ENCODE measurements around the gene SERPINE2. TPM values are rescaled to one million over a fixed set of nuclear protein-coding genes. Genes with fewer than 3 reads are reported as not detected.

SERPINE2 gene, protein sequence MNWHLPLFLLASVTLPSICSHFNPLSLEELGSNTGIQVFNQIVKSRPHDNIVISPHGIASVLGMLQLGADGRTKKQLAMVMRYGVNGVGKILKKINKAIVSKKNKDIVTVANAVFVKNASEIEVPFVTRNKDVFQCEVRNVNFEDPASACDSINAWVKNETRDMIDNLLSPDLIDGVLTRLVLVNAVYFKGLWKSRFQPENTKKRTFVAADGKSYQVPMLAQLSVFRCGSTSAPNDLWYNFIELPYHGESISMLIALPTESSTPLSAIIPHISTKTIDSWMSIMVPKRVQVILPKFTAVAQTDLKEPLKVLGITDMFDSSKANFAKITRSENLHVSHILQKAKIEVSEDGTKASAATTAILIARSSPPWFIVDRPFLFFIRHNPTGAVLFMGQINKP
- 100 to 1,000 TPM; 145 to 385 (median 169) TPM for total RNA-seq (2021; fragmentation: NEBNext Ultra II Directional; extraction: Animal tissue kit (Norgen Biotek cat#: 25700))
- long read RNA-seq, full-length matches to known transcripts: 561 of 630 reads
- long read RNA-seq, partial matches to known transcripts: 41 of 630 reads
- long read RNA-seq, other reads (novel, unspliced or antisense): 28 of 630 reads

GRCh38 chr2:224039080-224039769 lies at the start of gene SERPINE2:
Gene SERPINE2, minus strand, starts transcription at chr2:224039286. Its CDS starts 37,386 bp downstream, at chr2:224001900.
- DNase-seq: peak; percentile 39
- H3K27me3 Mint-ChIP-seq (ENCODE audit: insufficient read depth): peaks cover 2% of the 10 kb centered on the region
- H3K27ac Mint-ChIP-seq: peak within 1 kb of the TSS; percentile 44

GRCh38 chr2:224086226-224086914 lies 47.3 kb upstream of the SERPINE2 start:
- TF ChIP-seq, protein P1, sequence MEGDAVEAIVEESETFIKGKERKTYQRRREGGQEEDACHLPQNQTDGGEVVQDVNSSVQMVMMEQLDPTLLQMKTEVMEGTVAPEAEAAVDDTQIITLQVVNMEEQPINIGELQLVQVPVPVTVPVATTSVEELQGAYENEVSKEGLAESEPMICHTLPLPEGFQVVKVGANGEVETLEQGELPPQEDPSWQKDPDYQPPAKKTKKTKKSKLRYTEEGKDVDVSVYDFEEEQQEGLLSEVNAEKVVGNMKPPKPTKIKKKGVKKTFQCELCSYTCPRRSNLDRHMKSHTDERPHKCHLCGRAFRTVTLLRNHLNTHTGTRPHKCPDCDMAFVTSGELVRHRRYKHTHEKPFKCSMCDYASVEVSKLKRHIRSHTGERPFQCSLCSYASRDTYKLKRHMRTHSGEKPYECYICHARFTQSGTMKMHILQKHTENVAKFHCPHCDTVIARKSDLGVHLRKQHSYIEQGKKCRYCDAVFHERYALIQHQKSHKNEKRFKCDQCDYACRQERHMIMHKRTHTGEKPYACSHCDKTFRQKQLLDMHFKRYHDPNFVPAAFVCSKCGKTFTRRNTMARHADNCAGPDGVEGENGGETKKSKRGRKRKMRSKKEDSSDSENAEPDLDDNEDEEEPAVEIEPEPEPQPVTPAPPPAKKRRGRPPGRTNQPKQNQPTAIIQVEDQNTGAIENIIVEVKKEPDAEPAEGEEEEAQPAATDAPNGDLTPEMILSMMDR (IDR thresholded peaks at IDR 0.05): no peak
- peak; percentile 94 for DNase-seq
- H3K4me3 Mint-ChIP-seq: peak overlapping the region; percentile 38; the same call in 1 of the 2 replicates
- no peaks in the 10 kb centered on the region for H3K27me3 Mint-ChIP-seq (ENCODE audit: insufficient read depth)
- peaks cover 6% of the 10 kb centered on the region for H3K36me3 Mint-ChIP-seq (ENCODE audit: low read depth)
- peaks cover 6% of the 10 kb centered on the region for H3K4me1 Mint-ChIP-seq (ENCODE audit: low read depth)
- H3K9me3 Mint-ChIP-seq: peaks cover 4% of the 10 kb centered on the region; the same call in 1 of the 2 replicates
- H3K27ac Mint-ChIP-seq: peak overlapping the region; percentile 82

More at GRCh38 chr2:224039080-224039769, at the start of gene SERPINE2:
- H3K4me1 Mint-ChIP-seq (ENCODE audit: low read depth): peaks cover 36% of the 10 kb centered on the region
- no peaks in the 10 kb centered on the region for H3K36me3 Mint-ChIP-seq (ENCODE audit: low read depth)
- peak within 1 kb of the TSS; percentile 97 for H3K4me3 Mint-ChIP-seq
- H3K9me3 Mint-ChIP-seq: no peaks in the 10 kb centered on the region
- TF ChIP-seq, protein P1 (IDR thresholded peaks at IDR 0.05): peak; percentile 66

- TF ChIP-seq, protein P1 (IDR thresholded peaks at IDR 0.05): no peak
- H3K36me3 Mint-ChIP-seq (ENCODE audit: low read depth): peaks cover 6% of the 10 kb centered on the region
- H3K27me3 Mint-ChIP-seq (ENCODE audit: insufficient read depth): no peaks in the 10 kb centered on the region
- DNase-seq: no peak
- peaks cover 4% of the 10 kb centered on the region; the same call in 1 of the 2 replicates for H3K9me3 Mint-ChIP-seq
- peaks cover 6% of the 10 kb centered on the region for H3K4me1 Mint-ChIP-seq (ENCODE audit: low read depth)
- peak overlapping the region; percentile 38; the same call in 1 of the 2 replicates for H3K4me3 Mint-ChIP-seq
- peak overlapping the region; percentile 82 for H3K27ac Mint-ChIP-seq
Observed at GRCh38 chr2:224085811-224086210, 46.7 kb upstream of the SERPINE2 start.

GRCh38 chr2:224085246-224085645 lies 46.2 kb upstream of the SERPINE2 start:
- peaks cover 4% of the 10 kb centered on the region; the same call in 1 of the 2 replicates for H3K9me3 Mint-ChIP-seq
- TF ChIP-seq, protein P1 (IDR thresholded peaks at IDR 0.05): no peak
- peak overlapping the region; percentile 82 for H3K27ac Mint-ChIP-seq
- H3K4me1 Mint-ChIP-seq (ENCODE audit: low read depth): peaks cover 6% of the 10 kb centered on the region
- peak overlapping the region; percentile 38 for H3K4me3 Mint-ChIP-seq
- DNase-seq: peak; percentile 71
- no peaks in the 10 kb centered on the region for H3K27me3 Mint-ChIP-seq (ENCODE audit: insufficient read depth)
- peaks cover 6% of the 10 kb centered on the region for H3K36me3 Mint-ChIP-seq (ENCODE audit: low read depth)
